Measurements from ENCODE around the gene COL4A2.

Gene COL4A2

GRCh38 chr13:110306960-110307766, at the start of gene COL4A2, which contains the start of gene COL4A1:
TSS of gene COL4A2 (plus strand) at chr13:110307284. CDS start at chr13:110307904, 620 bp downstream.
TSS of gene COL4A1 (minus strand) at chr13:110307157. CDS start at chr13:110307027, 130 bp downstream.
- no peak for DNase-seq

GRCh38 chr13:110257408-110257807, 49.7 kb upstream of the COL4A2 start:
- DNase-seq = no peak

GRCh38 chr13:110258876-110259631, 48.0 kb upstream of the COL4A2 start:
- DNase-seq = no peak

- no peak for DNase-seq
Observed at GRCh38 chr13:110259651-110260050, 47.4 kb upstream of the COL4A2 start.

- no peak for DNase-seq
Observed at GRCh38 chr13:110261166-110262081, 45.7 kb upstream of the COL4A2 start.

- no peak for DNase-seq
Observed at GRCh38 chr13:110262082-110262436, 45.0 kb upstream of the COL4A2 start.

GRCh38 chr13:110262508-110263291, 44.4 kb upstream of the COL4A2 start:
- DNase-seq = no peak

- DNase-seq = no peak
Observed at GRCh38 chr13:110263404-110263803, 43.7 kb upstream of the COL4A2 start.

- DNase-seq = no peak
Observed at GRCh38 chr13:110263888-110264287, 43.2 kb upstream of the COL4A2 start.

- DNase-seq = no peak
Observed at GRCh38 chr13:110264685-110265275, 42.3 kb upstream of the COL4A2 start.

GRCh38 chr13:110265341-110265681, 41.8 kb upstream of the COL4A2 start:
- DNase-seq = no peak

- no peak for DNase-seq
Observed at GRCh38 chr13:110265682-110266430, 41.2 kb upstream of the COL4A2 start.

GRCh38 chr13:110266431-110266809, 40.7 kb upstream of the COL4A2 start:
- no peak for DNase-seq

GRCh38 chr13:110266983-110267382, 40.1 kb upstream of the COL4A2 start:
- no peak for DNase-seq

GRCh38 chr13:110268061-110268460, 39.0 kb upstream of the COL4A2 start:
- DNase-seq = no peak

GRCh38 chr13:110268576-110269185, 38.4 kb upstream of the COL4A2 start:
- DNase-seq = no peak

- DNase-seq = no peak
Observed at GRCh38 chr13:110269509-110270185, 37.4 kb upstream of the COL4A2 start.

- DNase-seq = no peak
Observed at GRCh38 chr13:110270507-110270906, 36.6 kb upstream of the COL4A2 start.

- no peak for DNase-seq
Observed at GRCh38 chr13:110271313-110271712, 35.8 kb upstream of the COL4A2 start.

GRCh38 chr13:110272227-110272626, 34.9 kb upstream of the COL4A2 start:
- DNase-seq = no peak

All from SHP77 treated with DMSO at 0.1 percent for 48 hours (cell line).